Epithelial cell of prostate (primary cell): ENCODE measurements around the gene SOBP.

Source experiments
- DNase-seq: peaks from one replicate; pipeline ENCODE4 v3.0.0-alpha.2; 2011; ENCODE audit warnings: low read depth, low spot score
- H3K27ac ChIP-seq: fragments of 450-650 bp; 2 replicates; pipeline ENCODE4 v1.5.1; 2017; ENCODE audit warnings: mild to moderate bottlenecking

The SOBP gene

DNA sequence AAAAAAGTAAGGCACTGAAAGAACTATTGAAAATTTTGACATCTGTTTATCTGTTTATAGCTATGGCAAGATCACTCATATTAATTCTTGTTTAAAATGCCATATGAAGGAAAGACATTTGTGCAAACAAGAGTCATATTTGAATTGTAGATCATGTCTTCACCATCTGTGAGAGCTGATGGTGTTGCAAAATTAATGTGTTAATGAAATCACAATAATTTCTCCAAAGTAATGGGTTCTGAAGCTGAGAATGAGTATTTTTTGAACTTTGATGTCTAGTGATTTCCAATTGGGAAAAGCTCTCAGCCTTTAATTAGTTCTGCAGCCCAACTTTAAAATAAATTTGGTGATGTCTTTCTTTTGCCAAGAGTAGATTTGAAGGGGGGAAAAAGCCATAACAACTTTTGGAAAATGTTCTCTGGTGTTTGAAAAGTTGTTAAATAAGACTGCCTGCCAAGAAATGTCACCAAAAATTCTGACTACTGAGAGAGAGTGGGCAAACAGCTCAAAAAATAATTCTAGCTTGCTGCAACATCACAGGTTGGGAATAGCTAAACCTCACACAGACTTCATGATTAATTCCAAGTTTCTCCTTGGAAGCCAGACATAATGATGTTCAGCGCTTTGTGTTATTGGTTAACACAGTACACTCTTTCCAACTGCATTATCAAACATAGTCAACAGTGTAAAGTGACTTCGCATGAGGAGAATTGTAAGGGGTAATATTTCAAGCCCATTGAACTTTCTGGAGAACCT is 142.6 kb downstream of the SOBP start:
- H3K27ac ChIP-seq: no peak overlapping the region
- no peak for DNase-seq

DNA sequence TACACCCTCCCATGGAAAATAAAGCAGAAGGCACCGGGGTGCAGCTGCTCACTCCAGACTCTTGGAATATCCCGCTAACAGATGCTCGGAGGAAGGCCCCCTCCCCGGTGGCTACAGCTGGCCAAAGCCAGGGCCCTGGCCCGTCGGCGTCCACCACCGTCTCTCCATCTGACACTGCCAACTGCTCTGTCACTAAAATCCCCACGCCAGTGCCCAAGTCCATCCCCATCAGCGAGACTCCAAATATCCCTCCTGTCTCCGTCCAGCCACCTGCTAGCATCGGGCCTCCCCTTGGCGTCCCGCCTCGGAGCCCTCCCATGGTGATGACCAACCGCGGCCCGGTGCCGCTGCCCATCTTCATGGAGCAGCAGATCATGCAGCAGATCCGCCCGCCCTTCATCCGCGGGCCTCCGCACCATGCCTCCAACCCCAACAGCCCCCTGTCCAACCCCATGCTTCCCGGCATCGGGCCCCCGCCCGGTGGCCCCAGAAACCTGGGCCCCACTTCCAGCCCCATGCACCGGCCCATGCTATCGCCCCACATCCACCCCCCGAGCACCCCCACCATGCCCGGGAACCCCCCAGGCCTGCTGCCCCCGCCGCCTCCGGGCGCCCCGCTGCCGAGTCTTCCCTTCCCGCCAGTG is 143.9 kb downstream of the SOBP start:
- no peak overlapping the region for H3K27ac ChIP-seq
- DNase-seq: no peak

DNA sequence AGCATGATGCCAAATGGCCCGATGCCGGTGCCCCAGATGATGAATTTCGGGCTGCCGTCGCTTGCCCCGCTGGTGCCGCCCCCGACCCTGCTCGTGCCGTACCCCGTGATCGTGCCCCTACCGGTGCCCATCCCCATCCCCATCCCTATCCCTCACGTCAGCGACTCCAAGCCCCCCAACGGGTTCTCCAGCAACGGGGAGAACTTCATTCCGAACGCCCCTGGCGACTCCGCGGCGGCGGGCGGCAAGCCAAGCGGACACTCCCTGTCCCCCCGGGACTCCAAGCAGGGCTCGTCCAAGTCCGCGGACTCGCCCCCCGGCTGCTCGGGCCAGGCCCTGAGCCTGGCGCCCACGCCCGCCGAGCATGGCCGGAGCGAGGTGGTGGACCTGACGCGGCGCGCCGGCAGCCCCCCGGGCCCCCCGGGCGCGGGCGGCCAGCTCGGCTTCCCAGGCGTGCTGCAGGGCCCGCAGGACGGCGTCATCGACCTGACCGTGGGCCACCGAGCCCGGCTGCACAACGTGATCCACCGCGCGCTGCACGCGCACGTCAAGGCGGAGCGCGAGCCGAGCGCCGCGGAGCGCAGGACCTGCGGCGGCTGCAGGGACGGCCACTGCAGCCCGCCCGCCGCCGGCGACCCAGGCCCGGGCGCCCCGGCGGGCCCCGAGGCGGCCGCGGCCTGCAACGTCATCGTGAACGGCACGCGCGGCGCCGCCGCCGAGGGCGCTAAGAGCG is 144.6 kb downstream of the SOBP start:
- DNase-seq: no peak
- no peak overlapping the region for H3K27ac ChIP-seq

DNA sequence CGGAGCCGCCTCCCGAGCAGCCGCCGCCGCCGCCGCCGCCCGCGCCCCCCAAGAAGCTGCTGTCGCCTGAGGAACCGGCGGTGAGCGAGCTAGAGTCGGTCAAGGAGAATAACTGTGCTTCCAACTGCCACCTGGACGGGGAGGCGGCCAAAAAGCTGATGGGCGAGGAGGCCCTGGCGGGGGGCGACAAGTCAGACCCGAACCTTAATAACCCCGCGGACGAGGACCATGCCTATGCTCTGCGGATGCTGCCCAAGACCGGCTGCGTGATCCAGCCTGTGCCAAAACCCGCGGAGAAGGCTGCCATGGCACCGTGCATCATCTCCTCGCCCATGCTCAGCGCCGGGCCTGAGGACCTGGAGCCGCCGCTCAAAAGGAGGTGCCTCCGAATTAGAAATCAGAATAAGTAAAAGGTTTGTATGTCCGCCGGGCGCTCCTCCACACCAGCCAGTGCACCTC is 145.2 kb downstream of the SOBP start:
- DNase-seq: no peak
- H3K27ac ChIP-seq: no peak overlapping the region

DNA sequence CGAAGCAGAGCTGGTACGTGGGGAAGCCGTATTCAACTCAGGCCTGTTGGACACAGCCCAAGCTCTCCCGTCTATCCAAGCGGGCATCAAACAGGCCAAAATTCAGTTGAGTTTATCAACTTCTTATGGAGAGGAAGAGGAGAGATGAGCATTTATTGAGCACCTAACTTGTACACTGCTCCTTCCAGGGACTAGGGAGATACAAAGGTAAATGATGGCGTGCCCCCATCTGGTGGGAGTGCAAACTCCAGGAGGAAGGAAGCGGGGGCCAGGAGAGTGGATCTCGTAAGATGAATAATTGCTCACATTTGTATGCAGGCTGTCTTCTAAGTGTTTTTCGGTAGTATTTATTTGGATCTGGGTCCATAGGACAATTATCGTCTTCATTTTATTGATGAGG is 146.6 kb downstream of the SOBP start:
- H3K27ac ChIP-seq: no peak overlapping the region
- no peak for DNase-seq

DNA sequence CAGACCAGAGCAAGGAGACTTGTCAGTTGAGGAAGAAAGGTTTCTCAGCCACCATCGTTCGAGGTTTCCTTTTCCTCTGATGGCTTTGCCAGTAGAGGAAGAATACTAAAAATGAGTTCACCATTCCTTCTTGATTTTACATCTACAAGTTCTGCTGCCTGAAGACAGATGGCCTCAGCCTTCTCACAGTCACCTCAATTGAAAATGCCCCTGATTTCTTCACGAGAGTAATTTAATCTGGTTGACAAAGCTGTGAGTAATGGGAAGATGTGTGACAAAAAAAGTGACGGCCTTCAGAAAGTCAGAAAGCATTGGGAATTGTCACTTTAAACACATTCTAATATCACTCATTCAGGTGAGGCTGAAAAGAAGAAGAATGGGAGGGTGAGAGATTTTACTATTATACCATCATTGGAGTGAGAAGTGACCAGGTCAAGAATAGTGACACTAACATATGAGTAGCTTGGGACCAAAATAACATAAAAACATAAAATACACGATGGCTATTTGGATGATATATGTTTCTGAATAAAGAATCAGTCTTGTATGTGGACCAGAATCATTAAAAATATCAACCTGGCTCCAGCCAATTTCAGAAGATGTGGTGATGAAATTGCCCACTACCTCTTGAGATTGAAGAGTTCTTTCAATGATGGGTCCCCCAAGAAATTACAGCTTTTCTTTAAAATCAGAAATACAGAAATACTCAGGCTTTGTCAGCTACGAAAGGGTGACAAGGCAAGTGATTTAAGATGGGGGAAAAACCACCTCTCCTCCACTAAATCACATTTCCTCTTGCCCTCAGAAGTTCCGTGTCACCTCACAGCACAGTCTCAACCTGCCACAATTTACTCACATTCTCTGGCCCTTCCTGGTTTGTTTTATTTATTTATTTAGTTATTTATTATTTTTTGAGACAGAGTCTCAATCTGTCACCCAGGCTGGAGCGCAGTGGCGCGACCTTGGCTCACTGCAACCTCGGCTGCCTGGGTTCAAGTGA is 147.7 kb downstream of the SOBP start:
- H3K27ac ChIP-seq: no peak overlapping the region
- no peak for DNase-seq

DNA sequence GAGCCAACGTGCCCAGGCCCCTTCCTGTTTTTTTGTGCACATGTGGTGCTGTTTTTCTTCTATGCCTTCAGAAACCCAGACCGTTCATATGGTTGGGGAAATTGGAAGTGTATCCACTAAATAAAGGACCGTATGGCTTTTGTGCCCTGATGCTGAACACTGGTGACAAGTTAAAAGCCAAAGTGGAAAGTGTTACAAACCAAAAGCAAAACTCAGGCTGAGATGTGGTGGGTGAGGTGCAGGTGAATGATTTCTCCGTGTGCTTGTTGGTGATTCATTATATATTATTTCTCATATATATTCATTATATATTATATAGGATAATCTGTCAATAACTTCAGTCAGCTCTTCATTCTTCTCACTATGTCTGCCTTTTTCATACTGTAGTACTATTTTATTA is 148.6 kb downstream of the SOBP start:
- no peak overlapping the region for H3K27ac ChIP-seq
- no peak for DNase-seq

DNA sequence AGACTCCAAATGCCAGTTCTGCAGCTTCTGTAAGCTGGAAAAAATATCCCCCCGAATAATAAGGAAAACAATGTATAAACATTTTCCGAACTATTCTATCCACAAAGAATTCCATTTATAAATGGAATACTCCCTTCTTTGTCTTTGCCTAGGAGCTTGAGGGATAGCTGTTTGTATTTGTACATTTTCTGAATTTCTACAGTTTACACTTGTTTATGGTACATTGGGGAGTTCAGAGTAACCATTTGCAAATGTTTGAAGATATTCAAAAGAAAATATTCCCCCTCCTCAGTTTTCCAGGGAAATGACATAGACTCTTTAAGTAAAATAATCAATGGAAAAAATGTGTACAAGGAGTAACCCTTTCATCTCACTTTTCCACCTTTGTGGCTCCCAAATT is 149.6 kb downstream of the SOBP start:
- no peak overlapping the region for H3K27ac ChIP-seq

DNA sequence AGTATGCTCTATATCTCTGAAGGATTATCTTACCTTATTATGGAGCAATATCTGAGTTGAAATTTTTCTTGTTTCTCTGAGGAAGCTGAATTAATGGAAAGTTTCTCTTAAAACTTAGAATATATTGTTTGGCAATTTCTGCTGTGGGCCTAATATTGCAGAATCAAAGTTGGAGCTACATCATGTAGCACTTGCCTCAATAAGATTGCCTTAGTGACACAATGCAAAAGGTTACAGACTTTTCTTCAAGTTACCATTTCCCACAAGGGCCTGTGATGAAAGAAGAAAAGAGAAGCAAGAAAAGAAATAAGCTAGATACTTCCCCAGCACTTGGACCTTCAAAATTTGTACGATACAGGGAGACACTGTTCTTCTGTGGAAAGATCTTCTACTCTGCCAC is 151.2 kb downstream of the SOBP start:
- H3K27ac ChIP-seq: no peak overlapping the region
- DNase-seq: no peak

More for the DNA sequence above, 149.6 kb downstream of the SOBP start:
- DNase-seq: no peak

DNA sequence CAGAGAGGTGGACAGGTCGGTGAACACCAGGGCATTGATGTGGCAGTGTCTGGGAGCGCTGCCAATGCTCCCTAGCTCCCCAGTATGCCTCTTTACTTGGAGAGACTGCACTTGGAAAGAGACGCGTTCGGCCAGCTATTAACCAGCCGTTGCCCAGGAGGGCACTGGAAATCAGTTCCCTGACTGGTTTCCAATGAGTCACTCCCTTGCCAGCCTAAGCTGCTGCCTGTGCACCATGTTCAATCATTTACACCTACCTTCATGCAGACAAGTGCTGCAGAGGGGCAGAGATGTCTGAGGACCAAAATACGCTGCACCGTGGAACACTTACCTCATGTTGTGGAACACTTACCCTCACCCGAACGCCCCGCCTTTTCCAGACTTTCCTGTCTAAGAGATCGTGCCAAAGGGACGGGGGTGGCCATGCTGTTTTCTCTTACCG is 151.6 kb downstream of the SOBP start:
- DNase-seq: no peak
- H3K27ac ChIP-seq: no peak overlapping the region

DNA sequence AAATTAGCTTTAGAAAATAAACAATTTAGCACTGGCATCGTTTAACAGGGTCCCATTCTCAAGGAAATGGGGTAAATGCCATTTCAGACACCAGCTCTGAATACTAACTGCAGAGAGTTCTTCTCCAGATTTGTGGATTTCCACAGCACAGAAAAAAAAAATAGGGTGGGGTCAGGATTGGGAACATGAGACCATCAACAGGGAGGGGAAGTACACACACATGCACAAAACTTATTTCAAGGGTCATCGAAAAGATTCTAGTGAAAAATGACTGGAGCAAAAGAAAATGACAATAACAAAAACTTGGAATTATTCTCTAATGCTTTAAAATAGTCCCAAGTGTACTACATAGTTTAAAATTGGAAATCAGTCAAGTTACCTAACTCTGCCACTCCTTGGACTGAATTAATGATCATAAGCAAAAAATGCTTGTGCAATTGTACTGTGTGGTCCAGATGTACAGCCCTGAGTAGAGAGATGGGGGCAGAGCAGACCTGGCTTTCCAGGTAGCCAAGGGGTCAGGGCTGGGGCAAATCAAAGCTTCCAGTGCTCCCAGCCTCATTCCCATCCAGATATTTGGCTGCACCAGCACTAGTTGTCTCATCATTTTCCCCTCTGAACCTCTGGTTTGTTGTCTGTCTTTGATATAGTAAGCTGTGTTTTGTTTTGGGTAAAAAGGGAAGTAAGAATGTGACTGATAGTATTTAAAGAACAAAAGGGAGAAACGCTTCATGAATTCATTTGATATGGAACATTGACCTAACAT is 152.4 kb downstream of the SOBP start:
- no peak for DNase-seq
- no peak overlapping the region for H3K27ac ChIP-seq

DNA sequence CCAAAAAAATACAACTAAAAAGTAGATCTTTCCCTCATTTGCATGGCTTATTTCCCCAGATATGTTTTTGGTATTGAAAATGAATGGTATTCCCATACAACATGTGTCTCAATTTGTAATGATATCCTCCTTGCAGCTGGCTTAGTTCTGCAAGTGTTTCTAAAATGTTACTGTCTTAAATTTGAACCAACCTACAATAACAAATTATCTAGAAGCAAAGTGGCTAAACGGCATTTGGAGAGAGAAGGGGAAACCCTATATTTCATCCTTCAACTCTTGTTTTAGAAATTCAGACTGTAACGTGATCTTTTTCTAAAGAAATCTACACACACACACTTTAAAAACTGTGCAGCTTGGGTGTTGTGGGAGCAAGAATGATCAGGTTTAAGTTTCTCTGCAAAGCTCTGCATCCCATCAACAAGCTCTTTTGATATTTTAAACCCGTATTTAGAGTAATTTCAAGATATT is 153.0 kb downstream of the SOBP start:
- H3K27ac ChIP-seq: no peak overlapping the region
- no peak for DNase-seq

DNA sequence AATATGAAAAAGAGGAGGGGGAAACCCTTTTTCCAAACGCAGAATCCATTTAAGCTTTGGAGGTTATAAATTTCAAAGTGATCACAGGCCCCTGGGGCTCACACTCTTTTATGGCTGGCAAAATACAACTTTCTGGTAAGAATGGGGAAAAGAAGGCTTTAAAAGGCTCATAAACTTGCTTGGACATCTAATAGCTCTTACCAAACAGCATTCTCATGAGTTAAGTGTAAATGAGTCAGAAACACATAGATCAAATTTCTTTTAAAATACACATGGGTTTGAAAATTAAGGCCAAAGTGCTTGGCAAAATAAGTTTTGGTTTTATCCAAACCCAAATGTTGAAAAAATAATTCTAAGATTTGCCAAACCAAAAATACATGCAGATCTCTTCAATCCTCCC is 154.6 kb downstream of the SOBP start:
- no peak for DNase-seq
- H3K27ac ChIP-seq: no peak overlapping the region

DNA sequence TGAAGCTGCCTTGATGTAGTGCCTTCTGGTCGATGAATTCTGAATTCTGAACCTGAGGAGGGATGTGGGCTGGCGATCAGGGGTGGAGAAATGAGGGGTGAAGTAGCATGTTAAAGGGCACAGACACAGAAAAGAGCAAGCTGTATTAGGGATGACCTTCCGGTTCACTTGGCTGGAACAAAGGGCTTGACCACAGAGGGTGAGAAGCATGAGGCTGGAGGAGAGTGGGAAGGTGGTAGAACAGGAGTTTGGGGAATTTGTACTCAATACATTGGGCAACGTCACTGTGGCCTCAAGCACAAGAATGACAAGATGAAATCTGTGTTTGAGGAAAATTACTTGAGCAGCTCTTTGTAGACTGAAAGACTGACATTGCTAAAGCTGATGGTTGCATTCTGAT is 155.8 kb downstream of the SOBP start:
- DNase-seq: no peak
- no peak overlapping the region for H3K27ac ChIP-seq

DNA sequence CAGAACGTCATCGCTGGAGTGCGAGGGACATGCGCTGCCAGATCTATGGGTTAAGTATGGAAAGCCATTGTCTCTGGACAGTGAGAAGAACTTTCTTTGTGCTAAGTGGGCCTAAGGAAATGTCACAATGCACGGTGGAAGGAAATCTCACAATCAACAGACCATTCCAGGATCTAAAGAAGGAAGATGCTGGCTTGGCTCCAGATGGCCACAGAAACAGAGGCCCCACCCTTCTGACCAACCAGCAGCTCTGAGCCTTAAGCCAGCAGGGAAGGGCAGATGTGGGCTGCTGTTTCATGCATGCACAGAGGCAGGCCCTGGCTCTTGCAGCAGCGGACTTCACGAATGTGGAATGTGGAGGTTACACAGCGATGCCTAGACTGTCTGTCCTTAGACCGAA is 156.3 kb downstream of the SOBP start:
- DNase-seq: no peak
- H3K27ac ChIP-seq: no peak overlapping the region

DNA sequence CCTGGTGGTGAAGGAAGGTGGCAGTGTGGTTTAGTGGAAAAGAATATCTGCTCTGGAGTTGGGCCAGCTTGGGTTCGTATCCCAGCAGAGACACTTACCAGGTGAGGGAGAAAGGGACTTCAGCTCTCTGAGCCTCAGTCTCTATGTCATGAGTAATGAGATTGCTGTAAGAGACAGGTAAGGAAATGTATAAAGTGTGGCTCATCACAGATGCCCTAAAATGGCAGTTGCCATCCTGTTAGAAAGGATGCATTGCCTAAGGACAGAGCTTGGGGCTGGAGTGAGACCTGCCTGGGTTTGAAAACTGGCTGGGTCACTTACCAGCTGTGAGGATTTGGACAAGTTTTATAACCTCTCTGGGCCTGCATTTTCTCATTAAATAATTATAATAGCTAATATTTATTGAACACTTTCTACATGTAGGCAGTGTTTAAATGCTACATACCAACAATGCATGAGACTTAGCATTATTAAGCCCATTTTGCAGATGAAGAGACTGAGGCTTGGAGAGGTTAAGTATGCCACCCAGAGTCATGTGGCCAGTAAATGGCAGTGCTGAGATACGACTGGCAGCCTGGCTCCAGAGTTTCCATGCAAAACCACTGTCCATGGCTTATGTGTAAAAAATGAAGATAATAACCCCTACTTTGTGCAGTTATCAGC is 157.0 kb downstream of the SOBP start:
- no peak for DNase-seq
- H3K27ac ChIP-seq: no peak overlapping the region

DNA sequence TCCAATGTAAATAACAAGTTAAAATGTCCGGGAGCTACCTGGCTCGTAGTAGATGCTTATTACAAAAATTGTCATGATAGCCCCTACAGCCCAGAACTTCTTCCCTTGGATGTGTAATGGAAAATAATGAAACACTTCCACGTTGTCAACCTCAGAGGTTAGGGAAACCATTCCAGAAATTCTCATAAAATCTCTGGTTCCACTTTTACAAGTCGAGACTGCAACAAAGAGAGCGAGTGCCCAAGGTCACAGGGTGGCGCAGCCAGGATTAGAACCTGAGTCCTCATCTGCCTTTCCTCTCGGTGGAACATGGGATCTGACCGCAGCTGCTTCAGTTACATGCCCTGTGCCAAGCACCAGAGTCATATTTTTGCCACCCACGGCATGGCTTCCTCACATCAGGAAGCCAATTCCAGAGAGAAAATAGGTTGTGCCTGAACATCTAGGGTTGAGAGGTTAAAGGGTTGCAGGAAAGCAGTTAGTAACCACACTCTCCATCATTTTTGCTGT is 157.6 kb downstream of the SOBP start:
- DNase-seq: no peak
- H3K27ac ChIP-seq: no peak overlapping the region

DNA sequence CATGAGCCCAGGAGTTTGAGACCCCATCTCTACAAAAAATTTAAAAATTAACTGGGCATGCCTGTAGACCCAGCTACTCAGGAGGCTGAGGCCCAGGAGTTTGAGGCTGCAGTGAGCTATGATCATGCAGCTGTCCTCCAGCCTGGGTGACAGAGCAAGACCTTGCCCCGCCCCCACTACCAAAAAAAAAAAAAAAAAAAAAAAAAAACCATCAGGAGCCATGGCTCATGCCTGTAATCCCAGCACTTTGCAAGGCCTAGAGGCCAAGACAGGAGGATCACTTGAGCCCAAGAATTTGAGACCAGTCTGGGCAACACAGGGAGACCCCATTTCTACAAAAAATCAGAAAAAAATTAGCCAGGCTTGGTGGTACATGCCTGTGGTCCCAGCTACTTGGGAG is 159.1 kb downstream of the SOBP start:
- no peak overlapping the region for H3K27ac ChIP-seq

More for the DNA sequence above, 159.1 kb downstream of the SOBP start:
- DNase-seq: no peak
